A673 (cell line): ENCODE data around the gene MAML3.

Experiments
- EZH2 ChIP-seq: fragments of 200-600 bp; sonication (generic); IDR thresholded peaks from 2 replicates; pipeline ENCODE4 v1.6.1; 2017; ENCODE audit warnings: borderline replicate concordance, low read depth, mild to moderate bottlenecking, mixed read lengths, antibody characterized with exemption, low read length; ENCODE audit not compliant: poor library complexity, severe bottlenecking
- TF ChIP-seq, protein P1 (sequence below): fragments of 300-800, 200-600 bp; sonication (generic); conservative IDR thresholded peaks from 2 replicates; pipeline ENCODE4 v1.5.1; 2017; ENCODE audit warnings: low read depth, mild to moderate bottlenecking, antibody characterized with exemption, low read length, moderate library complexity, mixed read lengths

- TF ChIP-seq, protein P1, sequence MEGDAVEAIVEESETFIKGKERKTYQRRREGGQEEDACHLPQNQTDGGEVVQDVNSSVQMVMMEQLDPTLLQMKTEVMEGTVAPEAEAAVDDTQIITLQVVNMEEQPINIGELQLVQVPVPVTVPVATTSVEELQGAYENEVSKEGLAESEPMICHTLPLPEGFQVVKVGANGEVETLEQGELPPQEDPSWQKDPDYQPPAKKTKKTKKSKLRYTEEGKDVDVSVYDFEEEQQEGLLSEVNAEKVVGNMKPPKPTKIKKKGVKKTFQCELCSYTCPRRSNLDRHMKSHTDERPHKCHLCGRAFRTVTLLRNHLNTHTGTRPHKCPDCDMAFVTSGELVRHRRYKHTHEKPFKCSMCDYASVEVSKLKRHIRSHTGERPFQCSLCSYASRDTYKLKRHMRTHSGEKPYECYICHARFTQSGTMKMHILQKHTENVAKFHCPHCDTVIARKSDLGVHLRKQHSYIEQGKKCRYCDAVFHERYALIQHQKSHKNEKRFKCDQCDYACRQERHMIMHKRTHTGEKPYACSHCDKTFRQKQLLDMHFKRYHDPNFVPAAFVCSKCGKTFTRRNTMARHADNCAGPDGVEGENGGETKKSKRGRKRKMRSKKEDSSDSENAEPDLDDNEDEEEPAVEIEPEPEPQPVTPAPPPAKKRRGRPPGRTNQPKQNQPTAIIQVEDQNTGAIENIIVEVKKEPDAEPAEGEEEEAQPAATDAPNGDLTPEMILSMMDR: no peak
- no peak for TF ChIP-seq EZH2
Measured at GRCh38 chr4:139819082-139819481, 334.9 kb downstream of the MAML3 start.
